ENCODE data around the gene PRR16. TPM values are rescaled to one million over a fixed set of nuclear protein-coding genes. Genes with fewer than 3 reads are reported as not detected.

The PRR16 gene
- total RNA-seq, 1 donor from 2014 or later, result 0.29 TPM

- POLR2A ChIA-PET, result no interaction called here
- no peaks in the 10 kb centered on the region for H3K27me3 Mint-ChIP-seq
- DNase-seq (no peak), ATAC-seq (ENCODE audit: low read depth) (no peak)
- CTCF ChIA-PET, result no interaction called here
- H3K9me3 Mint-ChIP-seq, result peaks cover 6% of the 10 kb centered on the region
- no peaks in the 10 kb centered on the region for H3K4me1 Mint-ChIP-seq
- H3K36me3 Mint-ChIP-seq (ENCODE audit: low read depth), result no peaks in the 10 kb centered on the region
- H3K27ac Mint-ChIP-seq, result no peak overlapping the region
- intact Hi-C loops (cut with micrococcal nuclease), result no loop called here
- H3K4me3 Mint-ChIP-seq, result no peak overlapping the region
- TF ChIP-seq CTCF (IDR thresholded peaks at IDR 0.05), result no peak
Measured at GRCh38 chr5:120591911-120592310, 127.8 kb downstream of the PRR16 start.

GRCh38 chr5:120599576-120599975, 135.5 kb downstream of the PRR16 start:
- no peaks in the 10 kb centered on the region for H3K27me3 Mint-ChIP-seq
- DNase-seq (no peak), ATAC-seq (ENCODE audit: low read depth) (no peak)
- intact Hi-C loops (cut with micrococcal nuclease), result no loop called here
- no peak for TF ChIP-seq CTCF (IDR thresholded peaks at IDR 0.05)
- no peaks in the 10 kb centered on the region for H3K4me1 Mint-ChIP-seq
- CTCF ChIA-PET, result no interaction called here
- peaks cover 8% of the 10 kb centered on the region for H3K9me3 Mint-ChIP-seq
- no peaks in the 10 kb centered on the region for H3K36me3 Mint-ChIP-seq (ENCODE audit: low read depth)
- POLR2A ChIA-PET, result no interaction called here
- no peak overlapping the region for H3K4me3 Mint-ChIP-seq
- no peak overlapping the region for H3K27ac Mint-ChIP-seq

- no peak overlapping the region for H3K4me3 Mint-ChIP-seq
- DNase-seq, result no peak
- no peak overlapping the region for H3K27ac Mint-ChIP-seq
- H3K4me1 Mint-ChIP-seq, result no peaks in the 10 kb centered on the region
- H3K27me3 Mint-ChIP-seq, result no peaks in the 10 kb centered on the region
- CTCF ChIA-PET, result no interaction called here
- ATAC-seq (ENCODE audit: low read depth), result no peak
- intact Hi-C loops (cut with micrococcal nuclease), result no loop called here
- POLR2A ChIA-PET, result no interaction called here
- no peaks in the 10 kb centered on the region for H3K36me3 Mint-ChIP-seq (ENCODE audit: low read depth)
- TF ChIP-seq CTCF (IDR thresholded peaks at IDR 0.05), result no peak
- H3K9me3 Mint-ChIP-seq, result peaks cover 10% of the 10 kb centered on the region
Measured at GRCh38 chr5:120600639-120601038, 136.5 kb downstream of the PRR16 start.

GRCh38 chr5:120602033-120602432, 137.9 kb downstream of the PRR16 start:
- no peak overlapping the region for H3K4me3 Mint-ChIP-seq
- ATAC-seq (ENCODE audit: low read depth) (no peak), DNase-seq (no peak)
- no peaks in the 10 kb centered on the region for H3K4me1 Mint-ChIP-seq
- POLR2A ChIA-PET, result no interaction called here
- intact Hi-C loops (cut with micrococcal nuclease), result no loop called here
- H3K36me3 Mint-ChIP-seq (ENCODE audit: low read depth), result no peaks in the 10 kb centered on the region
- no peak overlapping the region for H3K27ac Mint-ChIP-seq
- CTCF ChIA-PET, result no interaction called here
- H3K27me3 Mint-ChIP-seq, result no peaks in the 10 kb centered on the region
- H3K9me3 Mint-ChIP-seq, result peaks cover 10% of the 10 kb centered on the region
- TF ChIP-seq CTCF (IDR thresholded peaks at IDR 0.05), result no peak

GRCh38 chr5:120604884-120605283, 140.8 kb downstream of the PRR16 start:
- Mint-ChIP-seq H3K4me3 (no peak overlapping the region), H3K36me3 (ENCODE audit: low read depth) (no peaks in the 10 kb centered on the region), H3K4me1 (no peaks in the 10 kb centered on the region), H3K27ac (no peak overlapping the region), H3K9me3 (peaks cover 10% of the 10 kb centered on the region), H3K27me3 (no peaks in the 10 kb centered on the region)
- ChIA-PET CTCF (no interaction called here), POLR2A (no interaction called here)
- intact Hi-C loops (cut with micrococcal nuclease), result no loop called here
- TF ChIP-seq CTCF (IDR thresholded peaks at IDR 0.05), result no peak
- ATAC-seq (ENCODE audit: low read depth), result no peak
- no peak for DNase-seq
